Neuronal stem cell (in vitro differentiated cells): ENCODE data around the gene HOXA3.

Source experiments
- DNase-seq: peaks from one replicate; pipeline ENCODE4 v3.0.0-alpha.2; 2013; ENCODE audit warnings: low spot score
- H2AFZ ChIP-seq: one replicate; pipeline ENCODE4 v1.6.1; 2013; ENCODE audit warnings: mild to moderate bottlenecking, low read length, inconsistent platforms
- H2AK5ac ChIP-seq: 2 replicates; pipeline ENCODE4 v1.6.1; 2013; ENCODE audit warnings: low read depth, mild to moderate bottlenecking, inconsistent platforms, low read length, moderate library complexity, mixed read lengths
- H2BK120ac ChIP-seq: 2 replicates; pipeline ENCODE4 v1.6.1; 2013; ENCODE audit warnings: low read depth, mild to moderate bottlenecking, inconsistent platforms, low read length, moderate library complexity, mixed read lengths
- H2BK12ac ChIP-seq: one replicate; pipeline ENCODE4 v1.6.1; 2013; ENCODE audit warnings: low read length, inconsistent platforms
- H2BK15ac ChIP-seq: 2 replicates; pipeline ENCODE4 v1.6.1; 2013; ENCODE audit warnings: mild to moderate bottlenecking, low read length, inconsistent platforms, mixed read lengths
- H2BK5ac ChIP-seq: one replicate; pipeline ENCODE4 v1.6.1; 2013; ENCODE audit warnings: inconsistent platforms, mild to moderate bottlenecking, low read length, moderate library complexity
- H3K14ac ChIP-seq: one replicate; pipeline ENCODE4 v1.6.1; 2013; ENCODE audit warnings: low read length, inconsistent platforms
- H3K18ac ChIP-seq: 2 replicates; pipeline ENCODE4 v1.6.1; 2013; ENCODE audit warnings: low read length, inconsistent platforms
- H3K23ac ChIP-seq: 2 replicates; pipeline ENCODE4 v1.6.1; 2013; ENCODE audit warnings: low read depth, mild to moderate bottlenecking, mixed read lengths, low read length, inconsistent platforms; ENCODE audit not compliant: poor library complexity
- H3K27ac ChIP-seq: replicated peaks from 3 replicates; pipeline ENCODE4 v1.5.1; 2013; ENCODE audit warnings: low read length, inconsistent platforms
- H3K27me3 ChIP-seq, 3 experiments: 2 replicates each; pipeline ENCODE4 v1.6.1; 2013; ENCODE audit warnings: low read length in 3 of 3, mild to moderate bottlenecking in 2 of 3, inconsistent platforms in 1 of 3, low read depth in 1 of 3, mixed read lengths in 1 of 3, moderate library complexity in 1 of 3; ENCODE audit not compliant: control insufficient read depth in 3 of 3, insufficient read depth in 3 of 3
- H3K36me3 ChIP-seq, 2 donors: replicated peaks in 1 of 2; 2 replicates each; pipeline ENCODE4 v1.6.1; 2013; ENCODE audit warnings: low read length in 2 of 2; ENCODE audit not compliant: control insufficient read depth in 2 of 2, insufficient read depth in 2 of 2
- H3K4ac ChIP-seq: 2 replicates; pipeline ENCODE4 v1.6.1; 2013; ENCODE audit warnings: inconsistent platforms, mild to moderate bottlenecking, low read length, moderate library complexity
- H3K4me1 ChIP-seq, 2 donors: 1 replicate in 1 of 2; 2 replicates in 1 of 2; pipeline ENCODE4 v1.6.1; 2013; ENCODE audit warnings: low read length in 2 of 2, low read depth in 1 of 2; ENCODE audit not compliant: control insufficient read depth in 2 of 2, insufficient read depth in 1 of 2
- H3K4me2 ChIP-seq: one replicate; pipeline ENCODE4 v1.6.1; 2013; ENCODE audit warnings: mild to moderate bottlenecking, low read length, inconsistent platforms; ENCODE audit not compliant: insufficient read depth, poor library complexity, severe bottlenecking
- H3K4me3 ChIP-seq, 2 donors: 2 replicates each; pipeline ENCODE4 v1.5.1; 2013; ENCODE audit warnings: low read length in 2 of 2, mild to moderate bottlenecking in 2 of 2, inconsistent platforms in 1 of 2, moderate library complexity in 1 of 2
- H3K79me1 ChIP-seq: one replicate; pipeline ENCODE4 v1.6.1; 2013; ENCODE audit warnings: low read depth, mild to moderate bottlenecking, inconsistent platforms, low read length, moderate library complexity
- H3K9ac ChIP-seq: one replicate; pipeline ENCODE4 v1.6.1; 2013; ENCODE audit warnings: mild to moderate bottlenecking, low read depth, low read length, inconsistent platforms; ENCODE audit not compliant: poor library complexity
- H3K9me3 ChIP-seq, 2 donors: replicated peaks in 1 of 2; 2 replicates each; pipeline versions ENCODE3 to v1.6.1; 2013; ENCODE audit warnings: low read length in 2 of 2, mild to moderate bottlenecking in 2 of 2, inconsistent platforms in 1 of 2, low read depth in 1 of 2, mixed read lengths in 1 of 2, moderate library complexity in 1 of 2; ENCODE audit not compliant: control insufficient read depth in 2 of 2, insufficient read depth in 1 of 2
- H4K8ac ChIP-seq: one replicate; pipeline ENCODE4 v1.6.1; 2013; ENCODE audit warnings: low read depth, mild to moderate bottlenecking, inconsistent platforms, low read length, moderate library complexity
- H4K91ac ChIP-seq: one replicate; pipeline ENCODE4 v1.6.1; 2013; ENCODE audit warnings: low read length, low read depth, mild to moderate bottlenecking, inconsistent platforms; ENCODE audit not compliant: poor library complexity
- WGBS, 2 donors: extraction: QIAGEN DNeasy Blood & Tissue Kit; methylation state at CpG; one replicate each; pipeline ENCODE4 v1.1.7; 2013; ENCODE audit warnings: missing lambda C conversion rate in 2 of 2, mixed read lengths in 1 of 2; ENCODE audit not compliant: insufficient read length in 2 of 2, insufficient replicate concordance in 1 of 2; ENCODE audit errors: extremely low coverage in 2 of 2; 5-methylcytosine and 5-hydroxymethylcytosine counted together

The HOXA3 gene

DNA sequence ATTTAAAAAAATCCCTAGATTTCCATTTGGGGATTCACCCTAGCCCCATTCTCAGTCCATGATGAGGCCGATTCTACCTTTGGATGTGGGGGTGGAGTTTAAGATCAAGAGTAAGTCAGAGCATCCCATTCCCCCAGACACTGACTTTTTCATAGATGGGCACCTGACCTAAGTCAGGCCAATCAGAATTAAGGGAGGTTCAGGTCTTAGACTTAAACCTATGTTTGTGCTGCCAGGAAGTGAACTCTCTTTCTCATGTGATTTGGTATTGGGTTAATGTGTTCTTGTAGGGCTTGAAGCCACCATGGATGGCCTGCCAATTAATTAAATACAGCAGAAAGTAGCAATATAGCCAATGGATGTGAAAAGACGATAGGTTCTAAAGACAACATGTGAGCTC, 86.7 kb downstream of the HOXA3 start:
- Histone ChIP-seq H3K4me3 (no peak overlapping the region), H3K9me3 (no peaks in the 10 kb centered on the region), H3K18ac (no peak overlapping the region), H2BK120ac (no peak overlapping the region), H3K27ac (no peak overlapping the region), H3K79me1 (no peaks in the 10 kb centered on the region), H4K8ac (no peak overlapping the region), H3K4me2 (no peak overlapping the region), H3K9ac (no peak overlapping the region), H3K36me3 (no peaks in the 10 kb centered on the region), H2BK5ac (no peak overlapping the region), H2BK15ac (no peak overlapping the region), H4K91ac (no peak overlapping the region), H3K14ac (no peak overlapping the region), H3K4ac (no peak overlapping the region), H2AK5ac (no peak overlapping the region), H3K27me3 (no peaks in the 10 kb centered on the region), H3K23ac (no peak overlapping the region), H3K4me1 (no peaks in the 10 kb centered on the region), H2BK12ac (no peak overlapping the region), H2AFZ (no peak overlapping the region)
- no peak for DNase-seq
- WGBS, 2 donors, result no CpG with 5 or more reads among the region's 2 CpGs

- H2BK15ac ChIP-seq, result no peak overlapping the region
- H2AFZ ChIP-seq, result no peak overlapping the region
- no peak for DNase-seq
- H2BK12ac ChIP-seq, result no peak overlapping the region
- no peaks in the 10 kb centered on the region for H3K4me1 ChIP-seq
- H3K14ac ChIP-seq, result no peak overlapping the region
- no peak overlapping the region for H3K18ac ChIP-seq
- H2BK120ac ChIP-seq, result no peak overlapping the region
- no peak overlapping the region for H3K27ac ChIP-seq
- H3K4me2 ChIP-seq, result no peak overlapping the region
- no peaks in the 10 kb centered on the region for H3K27me3 ChIP-seq
- no peak overlapping the region for H3K9ac ChIP-seq
- H3K4ac ChIP-seq, result no peak overlapping the region
- H2AK5ac ChIP-seq, result no peak overlapping the region
- H3K9me3 ChIP-seq, result no peaks in the 10 kb centered on the region
- no CpG with 5 or more reads among the region's 2 CpGs for WGBS, 2 donors
- no peaks in the 10 kb centered on the region for H3K79me1 ChIP-seq
- no peak overlapping the region for H4K8ac ChIP-seq
- H2BK5ac ChIP-seq, result no peak overlapping the region
- H3K23ac ChIP-seq, result no peak overlapping the region
- no peak overlapping the region for H3K4me3 ChIP-seq
- no peak overlapping the region for H4K91ac ChIP-seq
- no peaks in the 10 kb centered on the region for H3K36me3 ChIP-seq
These were observed 87.7 kb downstream of the HOXA3 start for GRCh38 chr7:27064661-27065060.

- no peak overlapping the region for H2AFZ ChIP-seq
- H2BK12ac ChIP-seq, result no peak overlapping the region
- H3K23ac ChIP-seq, result no peak overlapping the region
- no peak overlapping the region for H3K4ac ChIP-seq
- H3K4me3 ChIP-seq, result no peak overlapping the region
- no peak overlapping the region for H2BK15ac ChIP-seq
- H2AK5ac ChIP-seq, result no peak overlapping the region
- no peak overlapping the region for H3K27ac ChIP-seq
- no peak overlapping the region for H3K14ac ChIP-seq
- no peak overlapping the region for H4K91ac ChIP-seq
- no peak overlapping the region for H2BK5ac ChIP-seq
- H3K79me1 ChIP-seq, result no peaks in the 10 kb centered on the region
- no peaks in the 10 kb centered on the region for H3K27me3 ChIP-seq
- H3K9ac ChIP-seq, result no peak overlapping the region
- H3K9me3 ChIP-seq, result no peaks in the 10 kb centered on the region
- no peak overlapping the region for H3K4me2 ChIP-seq
- no peaks in the 10 kb centered on the region for H3K36me3 ChIP-seq
- DNase-seq, result no peak
- no peak overlapping the region for H3K18ac ChIP-seq
- WGBS, 2 donors, result no CpG with 5 or more reads among the region's 2 CpGs
- no peaks in the 10 kb centered on the region for H3K4me1 ChIP-seq
- H2BK120ac ChIP-seq, result no peak overlapping the region
- no peak overlapping the region for H4K8ac ChIP-seq
These were observed 88.2 kb downstream of the HOXA3 start for GRCh38 chr7:27064159-27064558.

- no peak overlapping the region for H3K9ac ChIP-seq
- no peak overlapping the region for H3K18ac ChIP-seq
- H2AFZ ChIP-seq, result no peak overlapping the region
- WGBS, 2 donors, result no CpG with 5 or more reads among the region's 4 CpGs
- H3K79me1 ChIP-seq, result no peaks in the 10 kb centered on the region
- no peaks in the 10 kb centered on the region for H3K9me3 ChIP-seq
- H3K23ac ChIP-seq, result no peak overlapping the region
- no peak overlapping the region for H4K8ac ChIP-seq
- H3K14ac ChIP-seq, result no peak overlapping the region
- H2AK5ac ChIP-seq, result no peak overlapping the region
- H3K36me3 ChIP-seq, result no peaks in the 10 kb centered on the region
- no peak overlapping the region for H2BK12ac ChIP-seq
- no peaks in the 10 kb centered on the region for H3K27me3 ChIP-seq
- no peak overlapping the region for H3K4ac ChIP-seq
- H3K4me1 ChIP-seq, result no peaks in the 10 kb centered on the region
- H2BK5ac ChIP-seq, result no peak overlapping the region
- no peak overlapping the region for H3K27ac ChIP-seq
- no peak for DNase-seq
- H4K91ac ChIP-seq, result no peak overlapping the region
- H2BK120ac ChIP-seq, result no peak overlapping the region
- H2BK15ac ChIP-seq, result no peak overlapping the region
- H3K4me3 ChIP-seq, result no peak overlapping the region
- no peak overlapping the region for H3K4me2 ChIP-seq
These were observed 89.4 kb downstream of the HOXA3 start for GRCh38 chr7:27062946-27063345.
